Activated naive CD8-positive, alpha-beta T cell treated with anti-CD3 and anti-CD28 coated beads, Interleukin-2, amount 50 U/mL, for 16 hours (primary cell): ENCODE data around the gene TIAM1.

Experiments used
- DNase-seq: peaks from one replicate; pipeline ENCODE4 v3.0.0-alpha.2; 2020; ENCODE audit warnings: low read depth, low spot score

The TIAM1 gene

DNA sequence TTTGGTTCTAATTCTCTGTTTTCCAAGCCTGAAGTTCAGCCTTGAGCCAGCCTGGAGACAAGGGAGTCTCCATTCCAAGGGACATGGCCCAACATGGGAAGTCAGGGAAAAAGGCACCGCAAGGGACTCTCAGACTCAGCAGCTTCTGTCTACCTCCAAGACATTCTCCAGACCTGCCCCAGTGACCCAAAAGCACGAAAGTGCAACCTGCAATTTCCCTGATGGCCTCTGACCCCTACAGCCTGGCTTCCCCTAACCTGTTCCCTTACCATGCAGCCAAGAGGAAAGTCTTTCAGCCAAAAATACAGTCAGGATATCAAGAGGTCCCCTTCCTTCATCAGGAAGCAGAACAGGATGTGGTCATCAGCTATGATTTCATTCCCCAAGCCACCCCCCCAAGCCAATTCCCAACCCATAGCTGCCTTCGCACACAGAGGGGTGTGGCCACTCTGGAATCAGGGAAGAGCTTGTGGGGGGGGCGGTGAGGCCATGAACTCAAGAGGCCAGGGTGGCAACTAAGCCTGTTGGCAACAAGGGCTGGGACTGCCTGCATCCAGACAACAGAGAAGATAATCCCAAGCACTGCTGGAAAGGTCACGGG is 59.2 kb downstream of the TIAM1 start:
- no peak for DNase-seq

DNA sequence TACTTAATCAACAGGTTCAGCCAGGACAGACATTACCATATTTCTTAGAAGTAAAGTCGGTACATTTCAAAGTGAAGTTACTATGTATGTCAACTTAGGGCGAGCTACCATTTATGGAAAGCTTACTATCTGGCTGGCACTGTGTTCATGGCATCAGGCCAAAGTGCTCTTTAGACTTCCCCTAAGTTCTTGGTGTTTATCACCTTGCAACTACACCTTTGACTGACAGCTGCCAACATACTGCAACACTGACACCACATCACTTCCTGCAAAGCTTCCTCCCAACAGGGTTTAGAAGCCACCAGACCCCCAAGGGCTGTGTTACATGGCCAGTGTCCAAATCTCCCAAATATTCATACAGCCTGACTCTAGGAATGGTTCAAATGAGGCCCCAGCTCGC is 61.0 kb downstream of the TIAM1 start:
- DNase-seq, result no peak

DNA sequence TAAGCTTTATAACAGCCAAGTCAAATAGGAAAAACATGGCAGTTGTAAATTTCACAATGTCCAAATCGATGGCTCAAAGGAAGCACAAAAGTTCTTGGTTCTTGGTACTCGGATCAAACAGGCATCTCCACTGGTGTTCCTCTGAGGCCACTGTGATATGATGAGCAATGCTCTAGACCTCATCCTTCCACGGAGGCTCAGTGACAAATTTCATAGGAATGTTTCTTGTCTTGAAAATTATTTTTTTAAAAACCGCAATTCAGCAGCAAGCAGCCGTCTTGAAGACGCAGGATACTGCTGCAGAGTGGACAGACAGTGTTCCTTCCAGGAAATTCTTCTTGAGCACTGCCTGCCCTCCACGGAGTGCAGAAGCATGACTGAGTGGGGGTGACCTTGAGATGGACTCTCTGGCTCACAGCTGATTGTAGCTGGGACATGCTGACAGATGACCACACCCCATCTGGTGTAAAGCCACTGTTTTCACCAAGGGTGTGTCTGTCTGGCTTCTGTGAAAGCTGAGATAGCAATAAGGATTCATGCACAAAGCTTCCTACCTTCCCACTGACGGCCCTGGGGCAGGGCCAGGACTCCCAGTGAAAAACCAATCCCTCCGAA is 61.9 kb downstream of the TIAM1 start:
- no peak for DNase-seq

DNA sequence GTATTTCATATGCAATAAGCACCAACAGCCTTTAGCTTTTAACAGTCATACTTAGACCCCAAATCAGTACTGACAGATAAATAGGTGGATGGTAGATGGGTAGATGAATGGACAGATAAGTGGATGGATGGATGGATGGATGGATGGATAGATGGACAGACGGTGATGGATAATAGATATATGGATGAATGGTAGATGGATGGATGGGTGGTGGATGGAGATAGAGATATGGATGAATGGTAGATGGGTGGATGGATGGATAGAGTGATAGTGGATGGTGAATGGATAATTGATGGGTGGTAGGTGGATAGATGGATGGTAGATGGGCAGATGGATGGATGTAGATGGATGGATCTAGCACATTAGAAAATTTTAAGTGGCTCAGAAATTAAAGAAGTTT is 62.5 kb downstream of the TIAM1 start:
- DNase-seq, result no peak

DNA sequence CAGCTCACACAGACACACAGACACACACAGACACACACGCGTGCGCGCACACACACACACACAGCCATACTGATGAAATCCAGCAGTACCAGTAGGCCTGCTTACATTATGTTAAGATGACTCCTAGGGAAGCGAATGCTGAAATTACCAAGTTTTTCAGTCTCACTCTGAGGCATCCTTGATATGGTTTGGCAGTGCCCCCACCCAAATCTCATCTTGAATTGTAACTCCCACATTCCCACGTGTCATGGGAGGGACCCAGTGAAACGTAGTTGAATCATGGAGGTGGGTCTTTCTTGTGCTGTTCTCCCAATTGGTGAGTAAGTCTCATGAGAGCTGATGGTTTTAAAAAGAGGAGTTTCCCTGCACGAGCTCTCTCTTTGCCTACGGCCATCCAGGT is 64.1 kb downstream of the TIAM1 start:
- DNase-seq, result no peak

DNA sequence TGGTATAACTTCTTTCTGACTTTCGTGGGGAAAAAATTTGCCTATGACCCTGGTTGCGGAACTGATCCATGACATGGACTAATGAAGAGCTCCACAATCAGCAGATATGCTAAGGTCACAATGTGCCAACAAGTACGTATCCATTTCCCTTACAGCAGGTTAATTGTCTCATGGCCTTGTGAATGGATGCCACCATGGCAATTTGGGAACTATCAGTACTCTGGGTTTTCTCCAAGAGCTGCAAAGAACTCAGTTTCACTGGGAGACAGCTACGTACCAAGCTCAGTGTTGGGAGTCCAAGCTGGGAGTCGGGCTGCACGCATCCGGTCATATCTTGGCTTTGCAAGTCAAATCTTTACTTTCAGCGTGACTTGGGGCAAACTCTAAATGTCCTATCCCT is 64.8 kb downstream of the TIAM1 start:
- no peak for DNase-seq

DNA sequence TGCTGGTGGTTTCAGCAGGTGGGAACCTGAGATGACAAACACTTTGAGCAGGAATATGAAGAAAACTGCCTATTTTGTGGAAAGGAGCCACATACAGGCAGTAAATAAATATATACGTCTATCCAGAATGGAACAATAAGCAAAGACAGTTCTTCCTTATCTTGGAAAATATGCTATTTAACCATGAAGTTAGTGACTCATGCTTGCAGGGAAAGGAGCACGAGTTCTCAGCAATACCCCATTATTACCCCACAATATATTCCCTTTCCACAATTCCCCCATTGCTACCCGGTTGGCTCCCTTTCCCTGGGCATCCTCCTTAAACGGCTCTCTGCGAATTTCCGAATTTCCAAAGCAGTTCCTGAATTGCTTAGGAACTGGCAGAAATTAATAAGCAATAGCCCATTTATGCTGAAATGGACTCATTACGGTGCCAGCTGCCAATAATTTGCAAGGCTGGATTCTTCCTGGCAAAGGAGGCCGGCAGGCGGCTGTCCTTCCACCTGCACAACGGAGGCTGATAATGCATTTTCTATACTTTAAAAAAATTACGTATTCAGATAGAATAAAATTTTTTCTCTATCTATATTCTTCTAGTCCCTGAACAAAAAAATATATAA is 65.4 kb downstream of the TIAM1 start:
- DNase-seq, result no peak

DNA sequence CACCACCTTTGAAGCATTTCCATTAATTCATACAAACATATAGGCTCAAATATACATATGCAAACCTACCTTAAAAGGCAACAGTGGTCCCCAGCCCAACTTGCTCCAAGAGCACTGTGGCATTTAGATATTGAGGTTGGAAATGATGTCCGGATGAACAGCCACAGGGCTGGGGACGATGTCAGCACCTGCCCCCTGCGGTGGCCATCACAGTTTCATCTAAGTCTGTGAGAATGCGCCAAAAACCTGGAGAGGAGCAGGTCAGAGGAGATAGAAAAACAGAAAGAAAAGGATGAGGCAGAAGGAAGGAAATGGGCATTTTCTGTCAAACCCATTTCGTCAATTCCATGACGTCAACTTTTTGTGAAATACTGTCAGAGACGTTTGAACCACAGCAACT is 67.4 kb downstream of the TIAM1 start:
- no peak for DNase-seq

DNA sequence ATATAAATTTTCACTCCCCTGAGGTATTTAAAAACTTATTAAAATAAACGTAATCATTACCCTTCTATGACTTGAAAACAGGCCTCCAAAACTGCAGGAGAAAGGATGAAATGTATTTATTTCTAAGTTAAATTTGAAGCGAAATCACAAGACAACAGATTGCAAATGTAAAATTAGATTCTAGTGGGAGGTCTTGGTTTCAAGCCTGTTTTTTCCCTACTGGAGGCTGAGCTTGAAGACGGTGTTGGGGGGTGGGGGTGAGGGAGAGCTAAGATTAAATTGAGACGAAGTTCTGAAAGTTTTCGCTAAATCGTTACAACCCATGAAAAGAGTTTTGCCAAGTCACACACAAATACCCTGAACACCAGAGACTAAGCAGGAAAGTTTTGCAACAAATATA is 68.2 kb downstream of the TIAM1 start:
- DNase-seq, result no peak

DNA sequence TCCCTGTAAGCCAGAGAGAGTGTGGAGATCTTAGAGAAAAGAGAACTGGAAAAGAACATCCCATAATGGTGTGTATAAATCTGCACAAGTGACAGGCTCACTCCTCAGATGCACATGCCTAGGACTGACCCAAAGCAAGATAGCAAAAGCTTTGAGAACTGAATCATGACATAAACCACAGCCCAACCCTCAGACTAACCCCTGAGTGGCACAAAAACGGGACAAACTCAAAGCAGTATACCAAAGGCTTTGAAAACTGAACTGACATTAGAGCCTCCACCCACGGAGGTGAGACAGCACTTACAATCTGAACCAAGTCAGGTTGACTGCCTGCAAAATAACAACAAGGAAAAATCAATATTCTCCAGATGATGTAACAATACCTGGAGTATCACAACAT is 70.8 kb downstream of the TIAM1 start:
- no peak for DNase-seq

DNA sequence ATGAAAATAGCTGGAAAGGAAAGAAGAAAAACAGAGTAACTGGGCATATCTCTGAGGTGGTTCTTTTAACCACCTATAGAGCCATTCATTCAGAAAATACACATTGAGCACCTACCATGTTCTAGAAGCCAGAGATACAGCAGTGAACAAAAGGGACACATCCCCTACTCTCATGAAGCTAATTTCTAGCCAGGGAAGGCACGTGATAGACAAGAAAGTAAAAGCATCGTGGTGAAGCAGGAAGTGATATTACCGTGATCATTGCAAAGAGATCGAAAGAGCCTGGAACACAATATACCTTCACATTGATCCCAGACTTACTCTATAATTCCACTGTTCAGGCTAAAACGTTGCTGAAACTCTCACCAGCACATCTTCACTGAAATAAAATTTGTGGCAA is 76.0 kb downstream of the TIAM1 start:
- DNase-seq, result no peak

DNA sequence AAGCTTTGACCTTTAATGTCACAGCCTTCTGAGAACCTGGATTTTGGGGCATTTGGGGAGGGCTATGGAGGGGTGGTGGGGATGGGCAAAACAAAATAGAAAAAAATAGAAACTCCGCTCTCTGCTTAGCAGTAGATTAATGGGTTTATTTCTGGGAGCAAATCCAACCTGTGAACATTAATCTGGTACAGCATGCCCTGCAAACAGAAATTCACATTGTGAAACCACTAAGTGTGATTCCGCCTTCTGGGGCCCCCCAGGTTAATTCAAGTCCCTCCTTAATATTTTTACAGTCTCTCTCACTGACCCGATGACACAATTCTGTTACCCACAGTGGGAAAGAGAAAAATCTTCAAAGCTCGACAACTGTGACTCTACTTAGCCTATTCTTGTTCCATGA is 76.4 kb downstream of the TIAM1 start:
- no peak for DNase-seq

DNA sequence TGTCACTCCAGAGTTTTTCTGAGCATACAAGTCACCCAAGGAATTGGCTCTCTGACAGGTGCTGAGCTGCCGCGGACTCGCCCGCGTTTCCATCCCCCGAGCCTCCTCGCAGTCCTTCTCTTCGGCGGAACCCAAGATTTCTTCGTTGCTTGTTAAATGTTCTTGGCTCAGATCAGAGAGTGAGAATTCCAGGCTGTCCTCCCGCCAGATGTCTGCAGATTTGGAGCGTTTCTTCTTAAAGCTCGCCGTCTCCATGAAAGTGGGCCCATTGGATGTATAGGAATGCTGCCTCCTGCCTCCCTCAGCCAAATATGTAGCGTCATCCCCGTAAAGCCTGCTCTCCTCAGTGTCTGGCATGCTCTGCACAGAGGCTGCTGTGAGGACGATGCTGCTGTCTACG is 77.8 kb downstream of the TIAM1 start:
- no peak for DNase-seq

DNA sequence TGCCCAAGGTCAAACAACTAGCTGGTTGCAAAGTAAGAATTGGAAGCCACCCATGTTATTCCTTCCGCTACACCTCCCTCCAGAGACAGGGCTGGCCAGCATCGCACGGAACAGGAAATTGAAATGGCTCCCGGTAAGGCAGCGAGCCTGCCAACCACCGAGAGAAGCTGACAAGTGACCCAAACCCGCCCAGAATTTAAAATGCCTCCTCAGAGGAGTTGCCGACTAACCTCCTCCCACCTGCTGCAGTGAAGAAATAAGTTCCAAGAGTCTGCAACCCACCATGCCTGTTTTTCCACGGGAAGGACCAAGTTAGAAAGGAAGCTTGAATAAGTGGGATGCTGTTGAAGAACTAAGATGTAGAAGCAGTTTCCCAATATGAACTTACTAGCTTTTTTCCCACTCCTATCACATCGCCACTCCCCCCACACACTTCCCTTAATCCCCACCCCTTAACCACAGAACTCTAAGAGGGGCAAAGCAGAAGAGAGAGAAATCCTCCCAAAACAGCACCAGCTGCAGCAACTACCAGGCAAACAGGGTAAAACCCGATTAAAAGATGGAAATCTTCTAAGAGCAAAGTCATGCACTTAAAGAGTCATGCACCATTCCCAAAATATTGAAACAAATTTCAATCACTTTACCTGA is 78.6 kb downstream of the TIAM1 start:
- no peak for DNase-seq

DNA sequence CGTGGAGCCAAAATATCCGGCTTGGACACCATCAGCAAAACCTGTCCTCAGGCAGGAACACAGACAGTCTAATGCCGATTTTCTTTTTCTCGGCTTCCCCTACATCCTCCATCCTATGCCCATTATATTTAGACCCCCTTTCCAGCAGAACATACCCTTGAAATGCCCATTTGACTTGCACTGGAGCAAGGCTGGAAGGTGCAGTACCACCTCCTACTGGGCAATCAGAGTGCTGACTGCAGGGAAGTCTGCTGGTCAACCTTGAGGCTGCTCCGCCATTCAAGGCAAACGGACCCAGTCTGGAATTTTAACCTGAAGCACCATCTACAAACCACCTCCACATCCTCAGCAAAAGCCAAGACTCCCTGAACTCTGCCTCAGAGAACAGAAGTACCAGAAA is 79.5 kb downstream of the TIAM1 start:
- no peak for DNase-seq

DNA sequence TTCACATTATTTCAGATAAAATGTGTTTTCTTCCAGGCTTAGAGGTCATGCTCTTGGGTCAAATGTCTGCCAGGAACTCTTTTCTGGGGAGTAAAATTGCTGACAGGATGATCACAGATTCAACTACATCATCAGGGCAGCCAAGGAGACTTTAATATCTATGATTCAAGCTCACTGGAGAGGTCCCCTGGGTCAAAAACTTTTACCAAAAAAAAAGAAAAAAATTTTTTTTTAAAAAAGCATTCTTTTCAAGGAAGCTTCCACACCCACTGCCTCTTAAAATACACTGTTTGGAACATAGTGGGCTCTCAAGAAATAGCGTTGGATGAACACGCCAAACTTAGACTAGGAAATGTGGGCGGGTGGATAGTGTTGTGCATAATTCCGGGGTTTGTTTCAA is 81.3 kb downstream of the TIAM1 start:
- DNase-seq, result no peak

DNA sequence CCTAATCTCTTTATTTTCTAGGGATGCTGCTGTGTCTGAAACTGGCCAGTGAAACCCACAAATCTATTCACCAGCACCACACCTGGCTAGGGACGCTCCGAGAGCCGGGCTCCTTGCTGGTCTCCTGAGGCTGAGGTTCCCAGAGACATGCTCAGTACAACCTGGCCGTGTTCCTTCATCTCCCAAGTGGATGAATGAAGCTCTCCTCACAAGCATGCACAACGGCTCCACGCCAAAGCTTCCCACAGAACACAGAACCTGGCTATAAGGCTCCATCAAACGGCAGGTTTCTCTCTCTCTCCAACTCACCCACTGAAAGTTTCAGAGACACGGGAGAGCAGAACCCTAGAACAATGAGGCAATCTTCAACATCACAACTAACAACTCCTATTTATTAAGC is 82.3 kb downstream of the TIAM1 start:
- no peak for DNase-seq

DNA sequence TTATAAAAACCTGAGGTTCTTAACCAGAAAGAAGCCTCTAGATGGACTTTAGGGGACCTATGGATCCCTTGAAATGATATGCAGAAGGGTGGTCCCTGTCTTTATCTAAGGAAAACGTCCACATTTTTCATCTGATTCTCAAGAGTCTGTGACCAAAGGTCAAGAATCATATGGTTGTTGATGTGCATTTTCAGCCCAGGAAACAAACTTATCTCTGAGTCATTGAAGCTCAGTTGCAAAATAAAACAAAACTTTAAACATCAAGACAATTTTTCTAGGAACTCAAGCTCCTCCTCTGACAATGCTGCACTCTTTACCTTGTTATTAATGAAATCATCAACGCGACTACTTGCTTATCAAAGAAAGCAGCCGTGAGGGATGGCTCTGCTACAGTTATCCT is 83.3 kb downstream of the TIAM1 start:
- no peak for DNase-seq

DNA sequence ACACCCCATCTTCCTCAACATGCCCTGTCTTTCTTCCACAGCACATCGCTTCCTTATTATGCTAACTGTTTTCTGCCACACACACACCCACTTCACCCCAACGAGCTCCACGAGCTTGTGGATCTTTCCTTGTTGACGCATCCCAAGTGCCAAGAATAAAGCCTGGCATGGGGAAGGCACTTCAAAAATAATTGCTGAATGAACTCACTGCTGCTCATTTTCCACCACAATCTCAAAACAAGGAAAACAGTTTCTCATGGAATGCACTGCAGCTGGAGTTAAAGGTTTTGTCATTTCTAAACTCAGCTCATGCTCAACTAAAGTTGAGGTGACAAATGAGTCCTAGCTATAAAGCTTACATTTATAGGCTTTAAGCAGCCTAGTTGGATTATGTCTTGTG is 86.0 kb downstream of the TIAM1 start:
- DNase-seq, result no peak

DNA sequence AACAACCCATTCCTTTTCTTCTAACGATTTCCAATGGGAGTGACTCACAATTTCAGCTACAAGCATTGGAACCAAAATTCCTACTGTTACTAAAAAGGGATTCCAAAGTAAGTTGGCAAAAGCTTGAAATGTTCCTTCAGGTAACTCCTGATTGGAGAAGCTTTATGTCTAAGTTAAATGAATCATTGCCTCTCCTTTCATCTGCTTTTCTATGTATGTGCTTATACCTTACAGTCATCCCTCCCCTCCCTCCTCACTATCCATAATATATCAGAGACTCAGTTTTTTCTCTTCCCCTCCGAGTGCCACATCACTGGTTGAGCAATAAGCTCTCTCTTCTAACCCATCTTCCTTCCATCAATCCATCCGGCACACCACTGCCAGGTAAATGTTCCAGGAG is 86.8 kb downstream of the TIAM1 start:
- DNase-seq, result no peak

DNA sequence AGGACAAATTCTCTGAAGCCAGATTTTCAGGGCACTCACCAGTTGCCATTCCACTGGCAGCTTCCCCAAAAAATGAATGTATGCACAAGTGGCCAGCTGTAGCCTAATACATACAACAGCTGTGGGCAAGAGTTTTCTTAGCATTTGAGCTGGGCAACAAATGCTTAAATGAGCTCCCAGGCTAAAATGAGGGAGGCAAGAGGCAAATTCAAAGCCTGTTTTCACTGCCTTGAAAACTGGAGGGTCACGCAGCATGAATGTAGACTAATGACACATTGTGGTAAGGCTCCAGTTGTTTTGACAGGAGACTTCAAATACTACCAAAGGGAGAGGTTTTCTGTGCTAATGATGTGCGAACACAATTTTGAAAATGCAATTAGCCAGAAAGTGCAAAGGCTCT is 88.2 kb downstream of the TIAM1 start:
- DNase-seq, result no peak

DNA sequence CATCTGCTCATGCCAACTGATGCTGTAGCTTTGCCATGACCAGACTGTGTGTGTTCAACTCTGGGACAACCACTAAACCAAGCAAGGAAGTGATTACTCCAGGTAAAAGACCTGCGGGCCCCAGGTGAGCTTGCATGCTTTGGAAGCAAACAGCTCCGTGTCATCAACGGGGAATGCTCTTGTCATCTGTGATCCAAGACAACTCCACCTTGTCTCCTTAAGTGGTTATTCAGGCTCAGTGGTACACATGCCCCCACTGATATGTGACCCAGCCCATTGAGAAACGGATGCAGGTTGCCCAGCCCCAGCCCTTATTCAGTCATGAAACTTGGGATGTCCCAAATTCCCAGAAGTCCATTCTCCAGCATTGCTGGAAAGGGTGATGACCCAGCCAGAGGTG is 89.0 kb downstream of the TIAM1 start:
- no peak for DNase-seq

DNA sequence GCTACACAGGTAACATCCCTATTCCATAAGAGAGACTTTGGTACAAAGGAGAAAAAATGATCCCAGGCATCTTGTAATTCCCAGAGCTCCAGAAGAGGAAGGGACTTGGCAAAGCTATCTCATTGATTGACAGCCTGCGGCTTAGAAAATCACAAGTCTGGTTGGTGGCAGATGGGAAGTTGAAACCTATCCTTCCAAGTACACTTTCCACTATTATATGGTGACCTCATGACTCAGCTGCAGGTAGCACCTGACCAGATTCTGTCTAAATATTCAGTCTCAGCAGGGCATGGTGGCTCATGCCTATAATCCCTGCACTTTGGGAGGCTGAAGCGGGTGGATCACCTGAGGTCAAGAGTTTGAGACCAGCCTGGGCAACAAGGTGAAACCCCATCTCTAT is 89.9 kb downstream of the TIAM1 start:
- DNase-seq, result no peak
